ENCODE data around the gene CFAP52.
"Not testable (repeated sequence)": the region's sequence is repeated elsewhere in the genome, so short reads cannot be mapped to it uniquely, and the experiment has no call there.

CFAP52 gene

GRCh38 chr17:9648521-9649110 is 72.2 kb downstream of the CFAP52 start:
- DNase-seq, result no peak

DNA sequence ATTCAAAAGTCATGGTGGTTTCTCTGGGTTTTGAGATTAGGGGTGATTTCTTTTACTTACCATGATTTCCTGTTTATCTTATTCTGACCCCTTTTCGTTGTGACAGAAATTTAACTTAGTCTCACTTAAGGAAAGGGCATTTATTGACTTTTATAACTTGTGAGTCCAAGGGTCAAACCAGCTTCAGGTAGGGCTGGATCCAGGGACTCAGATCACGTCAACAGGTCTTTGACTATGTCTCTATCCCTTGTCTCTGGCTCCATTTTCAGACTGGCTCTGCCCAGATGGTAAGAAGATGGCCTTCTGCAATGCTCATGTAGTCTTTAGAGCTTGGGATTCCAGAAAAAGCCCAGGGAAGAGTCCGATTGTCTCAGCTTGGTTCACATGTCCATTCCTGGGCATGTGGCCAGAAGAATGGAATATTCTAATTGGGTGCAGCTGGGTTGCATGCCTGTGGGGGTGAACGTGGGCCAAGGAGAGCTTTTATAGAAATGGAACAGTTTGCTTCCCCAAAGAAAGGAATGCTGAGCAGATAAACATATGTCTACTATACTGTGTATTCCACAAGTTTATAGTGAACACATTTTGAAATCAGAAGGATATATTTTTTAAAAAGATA is 82.3 kb downstream of the CFAP52 start:
- no peak for DNase-seq

DNA sequence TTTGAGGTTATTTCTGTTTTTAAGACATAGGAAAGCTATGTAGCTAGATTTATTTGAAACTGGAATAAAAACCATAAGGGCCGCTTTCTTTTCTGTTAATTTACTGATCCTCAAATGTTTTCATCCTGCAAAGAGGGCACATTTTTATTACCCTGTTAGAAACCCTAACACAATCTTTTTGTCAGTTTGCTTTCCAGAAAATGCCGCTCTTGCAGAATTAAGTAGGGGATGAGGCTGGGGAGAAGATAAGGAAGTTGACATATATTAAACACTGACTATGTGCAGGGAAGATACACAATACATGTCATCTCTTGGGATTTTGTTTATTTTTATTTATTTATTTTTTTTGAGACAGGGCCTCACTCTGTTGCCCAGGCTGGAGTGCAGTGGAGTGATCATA is 84.6 kb downstream of the CFAP52 start:
- DNase-seq, result no peak

GRCh38 chr17:9663511-9663910 is 87.1 kb downstream of the CFAP52 start:
- not testable (repeated sequence) for DNase-seq

- no peak for DNase-seq
Observed at GRCh38 chr17:9666461-9667050, 90.1 kb downstream of the CFAP52 start.

- DNase-seq, result no peak
Observed at GRCh38 chr17:9668517-9668916, 92.1 kb downstream of the CFAP52 start.

GRCh38 chr17:9669551-9670008 is 93.1 kb downstream of the CFAP52 start:
- DNase-seq, result no peak

DNA sequence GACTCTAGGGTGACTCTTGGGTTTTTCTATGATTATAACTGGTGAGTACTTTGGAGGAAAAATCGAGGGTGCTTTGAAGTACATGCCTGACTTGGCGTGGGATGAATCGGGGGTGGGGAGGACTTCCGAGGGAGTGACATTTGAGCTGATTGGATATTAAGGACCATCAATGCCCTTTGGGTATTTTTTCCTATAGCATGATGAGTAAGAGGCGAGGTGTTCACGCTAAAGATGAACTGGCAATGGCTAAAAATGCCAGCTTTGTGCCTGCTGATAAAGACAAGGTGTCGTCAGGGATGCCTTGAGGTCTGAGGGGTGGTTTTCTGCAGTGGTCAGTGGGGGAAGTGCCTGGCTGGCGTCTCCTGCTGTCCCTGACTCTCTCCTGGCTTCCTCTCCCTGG is 94.2 kb downstream of the CFAP52 start:
- no peak for DNase-seq

GRCh38 chr17:9671559-9671958 is 95.1 kb downstream of the CFAP52 start:
- DNase-seq, result no peak

DNA sequence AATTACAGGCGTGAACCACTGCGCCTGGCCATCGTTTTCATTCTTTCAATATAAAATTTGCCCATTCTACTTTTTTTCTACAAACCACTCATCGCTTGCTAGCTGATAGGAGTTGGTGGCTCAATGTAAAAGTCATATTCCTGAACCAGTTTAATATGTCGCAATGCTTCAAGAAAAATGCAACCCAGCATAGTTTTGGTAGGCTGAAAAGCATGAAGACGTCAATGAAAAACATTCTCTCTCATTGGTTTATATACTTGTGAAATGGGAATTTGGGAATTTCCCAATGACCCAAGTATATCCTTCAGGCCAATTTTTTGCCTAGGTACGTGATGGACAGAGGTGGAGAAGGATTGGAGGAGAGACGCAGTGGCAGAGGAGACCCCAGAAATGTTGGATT is 95.8 kb downstream of the CFAP52 start:
- DNase-seq, result no peak

DNA sequence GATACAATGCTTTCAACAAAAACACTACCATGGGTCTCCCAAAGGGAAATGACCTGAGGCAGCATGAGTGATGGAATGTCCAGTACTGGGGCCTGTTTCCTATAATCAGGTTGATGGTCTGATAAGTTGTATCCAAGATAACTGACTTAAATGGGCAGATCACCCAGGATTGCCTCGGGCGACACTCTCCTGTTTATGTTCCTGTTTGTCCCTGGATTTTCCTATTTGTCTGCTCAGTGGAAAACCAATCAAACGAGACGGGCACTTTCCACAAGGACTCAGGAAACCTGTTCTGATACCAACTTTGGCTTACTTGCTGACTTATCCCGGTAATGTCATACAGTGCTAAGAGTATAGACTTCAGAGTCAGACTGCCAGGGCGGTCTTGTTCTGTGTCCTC is 96.2 kb downstream of the CFAP52 start:
- DNase-seq, result no peak

- no peak for DNase-seq
Observed at GRCh38 chr17:9676084-9676483, 99.6 kb downstream of the CFAP52 start.

- DNase-seq, result no peak
Observed at GRCh38 chr17:9676820-9677310, 100.4 kb downstream of the CFAP52 start.

DNA sequence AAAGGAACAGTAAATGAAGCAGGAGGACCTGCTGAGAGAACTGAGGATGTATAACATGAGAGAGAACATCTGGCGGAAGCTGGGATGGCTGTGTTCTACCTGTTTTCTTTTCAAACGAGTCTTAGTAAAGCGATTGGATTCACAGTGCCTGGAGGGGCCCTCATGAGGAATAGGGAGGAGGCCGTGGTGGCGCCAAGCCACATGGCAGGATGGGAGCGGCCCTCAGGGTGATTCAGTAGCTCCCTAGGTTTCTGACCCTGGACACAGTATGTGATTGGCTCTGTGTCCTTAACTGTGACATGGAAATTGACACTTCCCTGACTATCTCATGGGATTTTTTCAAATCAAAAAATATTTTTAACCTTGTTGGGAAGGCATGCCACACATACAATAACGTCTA is 101.0 kb downstream of the CFAP52 start:
- DNase-seq, result no peak

GRCh38 chr17:9677896-9678295 is 101.5 kb downstream of the CFAP52 start:
- DNase-seq, result no peak

DNA sequence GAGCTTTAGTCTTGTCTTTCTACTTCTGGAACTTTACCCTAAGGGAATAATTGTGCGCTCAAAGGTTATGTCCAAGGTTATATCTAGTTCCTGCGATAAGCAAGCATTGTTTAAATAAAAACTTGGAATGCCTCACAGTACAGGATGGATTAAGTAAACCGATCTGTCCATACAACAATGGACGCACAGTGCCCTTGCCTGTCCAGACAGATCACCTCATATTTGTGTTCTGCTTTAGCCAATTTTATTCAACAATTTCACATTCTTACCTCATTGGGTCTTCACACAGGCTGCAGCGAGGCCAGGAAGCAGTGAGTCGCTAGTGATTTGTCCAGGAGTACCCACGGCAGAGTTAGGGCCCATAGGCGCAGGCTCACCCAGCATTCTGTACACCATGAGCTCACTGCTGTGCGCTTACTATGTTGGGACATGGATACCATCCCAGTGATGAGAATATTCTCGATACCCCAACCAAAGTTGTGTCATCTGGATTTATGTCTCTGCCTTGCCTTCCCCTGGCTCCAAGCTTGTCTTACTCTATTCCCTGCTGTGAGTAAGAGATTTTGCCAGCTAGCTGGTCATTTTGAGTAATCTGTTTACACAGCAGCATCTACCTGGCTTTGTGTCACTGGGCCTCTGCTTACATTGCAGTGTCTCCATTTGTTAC is 108.6 kb downstream of the CFAP52 start:
- no peak for DNase-seq
